ENCODE data around the gene NFE2L3.

Gene NFE2L3

GRCh38 chr7:26178272-26178960 is 26.4 kb downstream of the NFE2L3 start:
- no peak for DNase-seq (ENCODE audit: low read depth)
- no peak overlapping the region for H3K4me3 ChIP-seq (replicated peaks; ENCODE audit: low read depth, low read length)
- TF ChIP-seq, protein P1, sequence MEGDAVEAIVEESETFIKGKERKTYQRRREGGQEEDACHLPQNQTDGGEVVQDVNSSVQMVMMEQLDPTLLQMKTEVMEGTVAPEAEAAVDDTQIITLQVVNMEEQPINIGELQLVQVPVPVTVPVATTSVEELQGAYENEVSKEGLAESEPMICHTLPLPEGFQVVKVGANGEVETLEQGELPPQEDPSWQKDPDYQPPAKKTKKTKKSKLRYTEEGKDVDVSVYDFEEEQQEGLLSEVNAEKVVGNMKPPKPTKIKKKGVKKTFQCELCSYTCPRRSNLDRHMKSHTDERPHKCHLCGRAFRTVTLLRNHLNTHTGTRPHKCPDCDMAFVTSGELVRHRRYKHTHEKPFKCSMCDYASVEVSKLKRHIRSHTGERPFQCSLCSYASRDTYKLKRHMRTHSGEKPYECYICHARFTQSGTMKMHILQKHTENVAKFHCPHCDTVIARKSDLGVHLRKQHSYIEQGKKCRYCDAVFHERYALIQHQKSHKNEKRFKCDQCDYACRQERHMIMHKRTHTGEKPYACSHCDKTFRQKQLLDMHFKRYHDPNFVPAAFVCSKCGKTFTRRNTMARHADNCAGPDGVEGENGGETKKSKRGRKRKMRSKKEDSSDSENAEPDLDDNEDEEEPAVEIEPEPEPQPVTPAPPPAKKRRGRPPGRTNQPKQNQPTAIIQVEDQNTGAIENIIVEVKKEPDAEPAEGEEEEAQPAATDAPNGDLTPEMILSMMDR (IDR thresholded peaks at IDR 0.05; ENCODE audit: low read length, missing control alignments), result no peak

GRCh38 chr7:26179422-26179821 is 27.4 kb downstream of the NFE2L3 start:
- TF ChIP-seq, protein P1 (IDR thresholded peaks at IDR 0.05; ENCODE audit: low read length, missing control alignments), result no peak
- no peak overlapping the region for H3K4me3 ChIP-seq (replicated peaks; ENCODE audit: low read depth, low read length)
- DNase-seq (ENCODE audit: low read depth), result no peak

GRCh38 chr7:26179826-26180497 is 28.0 kb downstream of the NFE2L3 start:
- H3K4me3 ChIP-seq (replicated peaks; ENCODE audit: low read depth, low read length), result no peak overlapping the region
- no peak for DNase-seq (ENCODE audit: low read depth)
- TF ChIP-seq, protein P1 (IDR thresholded peaks at IDR 0.05; ENCODE audit: low read length, missing control alignments), result no peak

DNA sequence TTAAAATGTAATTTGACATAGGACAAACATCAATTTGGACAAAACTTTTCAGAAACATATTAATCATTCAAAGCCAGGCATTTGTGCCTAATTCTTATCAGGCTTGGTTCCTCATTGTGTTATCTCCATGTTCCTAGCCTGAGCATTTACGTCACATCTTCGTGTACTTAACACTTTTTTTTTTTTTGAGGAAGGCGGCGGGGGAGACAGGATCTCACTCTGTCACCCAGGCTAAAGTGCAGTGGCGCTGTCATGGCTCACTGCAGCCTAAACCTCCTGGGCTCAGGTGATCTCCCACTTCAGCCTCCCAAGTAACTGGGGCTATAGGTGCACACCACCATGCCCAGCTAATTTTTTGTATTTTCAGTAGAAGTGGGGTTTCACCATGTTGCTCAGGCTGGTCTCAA is 28.8 kb downstream of the NFE2L3 start:
- peak; percentile 52 for DNase-seq (ENCODE audit: low read depth)
- TF ChIP-seq, protein P1 (IDR thresholded peaks at IDR 0.05; ENCODE audit: low read length, missing control alignments), result no peak
- H3K4me3 ChIP-seq (replicated peaks; ENCODE audit: low read depth, low read length), result no peak overlapping the region

DNA sequence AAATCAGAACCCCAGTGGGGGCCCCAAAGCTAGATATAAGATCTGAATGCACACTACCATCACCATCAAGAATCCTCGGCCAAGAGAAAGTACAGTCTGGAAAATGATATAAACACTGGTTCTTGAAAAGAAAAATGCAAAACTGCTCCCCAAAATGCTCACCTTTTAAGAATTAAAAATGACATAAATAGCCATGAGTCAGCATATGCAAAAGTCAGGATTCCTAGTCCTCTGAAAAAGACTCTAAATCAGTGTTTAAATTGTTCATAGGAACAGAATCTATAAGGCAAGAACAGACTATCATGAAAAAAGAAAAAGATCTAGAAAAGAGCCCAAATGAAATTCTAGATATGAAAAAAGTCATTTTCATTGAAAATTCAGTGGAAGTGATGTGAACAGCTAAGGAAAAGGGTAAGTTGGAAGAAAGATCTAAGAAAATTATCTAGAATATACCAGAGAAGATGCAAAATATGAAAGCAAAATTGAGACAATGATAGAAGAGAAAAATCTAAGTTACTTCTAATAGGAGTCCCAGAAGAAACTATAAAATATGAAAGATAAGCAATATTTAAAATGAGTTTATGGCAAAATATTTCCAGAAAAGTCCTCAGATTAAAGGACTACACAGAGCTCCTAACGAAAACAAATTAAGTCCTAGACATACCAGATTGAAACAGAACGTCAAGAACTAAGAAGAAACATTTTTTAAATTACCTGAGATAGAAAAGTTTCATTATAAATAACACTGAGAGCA is 29.7 kb downstream of the NFE2L3 start:
- DNase-seq (ENCODE audit: low read depth), result no peak
- TF ChIP-seq, protein P1 (IDR thresholded peaks at IDR 0.05; ENCODE audit: low read length, missing control alignments), result no peak
- H3K4me3 ChIP-seq (replicated peaks; ENCODE audit: low read depth, low read length), result no peak overlapping the region

DNA sequence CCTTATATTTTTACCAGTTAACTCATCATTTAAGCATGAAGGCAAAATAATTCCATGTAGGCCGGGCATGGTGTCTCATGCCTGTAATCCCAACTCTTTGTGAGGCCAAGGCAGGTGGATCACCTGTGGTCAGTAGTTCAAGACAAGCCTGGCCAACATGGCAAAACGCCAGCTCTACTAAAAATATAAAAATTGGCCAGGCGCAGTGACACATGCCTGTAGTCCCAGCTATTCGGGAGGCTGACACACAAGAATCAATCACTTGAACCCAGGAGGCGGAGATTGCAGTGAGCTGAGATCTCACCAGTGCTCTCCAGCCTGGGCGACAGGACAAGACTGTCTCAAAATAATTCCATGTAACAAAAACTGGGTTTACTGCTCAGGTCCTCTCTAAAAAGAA is 30.3 kb downstream of the NFE2L3 start:
- no peak overlapping the region for H3K4me3 ChIP-seq (replicated peaks; ENCODE audit: low read depth, low read length)
- TF ChIP-seq, protein P1 (IDR thresholded peaks at IDR 0.05; ENCODE audit: low read length, missing control alignments), result no peak
- no peak for DNase-seq (ENCODE audit: low read depth)
